Activated CD8-positive, alpha-beta memory T cell treated with anti-CD3 and anti-CD28 coated beads for 36 hours (primary cell): ENCODE data around the gene HIGD2A. TPM values are rescaled to one million over a fixed set of nuclear protein-coding genes. Genes with fewer than 3 reads are reported as not detected.

Experiments used
- CTCF ChIA-PET: fragments of 350-600 bp; sonication (Branson Sonifier 250); formaldehyde crosslinking; loops from one replicate; lab custom pipeline; 2021; ENCODE audit warnings: antibody characterized with exemption; lab: Charles Lee
- POLR2A ChIA-PET: fragments of 350-600 bp; sonication (Branson Sonifier 250); formaldehyde crosslinking; loops from one replicate; lab custom pipeline; 2021; ENCODE audit warnings: antibody characterized with exemption; lab: Charles Lee
- total RNA-seq, 2 experiments: library from RNA; stranded (reverse); gene quantifications; one replicate each; pipeline ENCODE4 v1.2.3, GENCODE V29; 2021

Gene HIGD2A, protein sequence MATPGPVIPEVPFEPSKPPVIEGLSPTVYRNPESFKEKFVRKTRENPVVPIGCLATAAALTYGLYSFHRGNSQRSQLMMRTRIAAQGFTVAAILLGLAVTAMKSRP
- 10 to 100 TPM; 91.5 to 93.6 TPM for total RNA-seq

DNA sequence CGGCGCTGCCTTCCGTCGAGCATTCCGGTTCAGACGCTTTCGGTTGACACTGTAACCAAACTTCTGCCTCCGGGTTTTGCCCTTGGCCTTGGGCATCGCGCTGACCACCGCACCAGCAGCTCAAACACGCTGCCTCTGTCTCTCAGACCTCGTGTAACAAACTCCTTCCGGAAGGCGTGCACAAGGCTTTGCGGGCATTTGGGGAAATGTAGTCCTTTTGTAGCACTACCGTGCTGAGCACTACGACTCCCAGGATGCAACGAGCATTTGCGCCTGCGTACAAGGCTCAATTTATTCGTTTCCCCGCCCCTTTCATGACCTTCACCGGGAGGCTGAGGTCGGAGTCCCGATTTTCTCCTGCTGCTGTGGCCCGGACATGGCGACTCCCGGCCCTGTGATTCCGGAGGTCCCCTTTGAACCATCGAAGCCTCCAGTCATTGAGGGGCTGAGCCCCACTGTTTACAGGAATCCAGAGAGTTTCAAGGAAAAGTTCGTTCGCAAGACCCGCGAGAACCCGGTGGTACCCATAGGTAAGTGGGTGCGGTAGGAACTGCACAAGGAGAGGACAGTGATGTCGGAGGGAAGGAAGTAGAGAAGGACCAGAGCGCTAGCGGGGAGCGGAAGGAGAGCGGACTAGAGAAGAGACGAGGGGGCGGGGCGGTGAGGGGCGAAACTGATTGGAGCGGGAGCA is at the start of gene HIGD2A, which contains the start of gene NOP16:
TSS of gene HIGD2A (plus strand) at position 308 of the 691 bp plus-strand sequence. CDS start at position 377, 69 bp downstream.
TSS of gene NOP16 (minus strand) at position 155 of the 691 bp plus-strand sequence. CDS start at position 96, 59 bp downstream.
- POLR2A ChIA-PET: interaction anchor here (0.5 to 2.4 kb wide), 11 partner anchors 9 to 155 kb away, joined by 3 to 12 read pairs (median 4); partner anchors contain the start of genes KIAA1191 and RNF44
- CTCF ChIA-PET: interaction anchor here (0.8 to 1.3 kb wide), 3 partner anchors 9 to 59 kb away, joined by 3 read pairs; no protein-coding TSS in a partner anchor

DNA sequence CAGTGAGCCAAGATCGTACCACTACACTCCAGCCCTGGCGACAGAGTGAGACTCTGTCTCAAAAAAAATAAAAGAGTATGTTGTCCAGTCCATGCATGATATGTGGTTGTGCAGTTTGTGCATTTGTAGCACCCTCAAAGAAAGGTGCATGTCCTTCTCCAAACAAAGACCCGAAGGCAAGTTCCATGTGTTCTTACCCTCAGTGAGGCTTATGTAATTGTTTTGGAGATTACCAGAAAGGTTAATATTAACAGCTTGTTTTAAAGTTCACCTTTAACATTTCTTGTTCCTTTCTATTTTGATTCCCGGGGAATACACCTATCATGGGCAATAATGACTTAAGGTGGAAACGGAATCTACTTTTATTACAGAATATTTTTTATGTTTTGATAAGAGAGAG is 49.2 kb upstream of the HIGD2A start:
- CTCF ChIA-PET: no interaction called here
- POLR2A ChIA-PET: no interaction called here

DNA sequence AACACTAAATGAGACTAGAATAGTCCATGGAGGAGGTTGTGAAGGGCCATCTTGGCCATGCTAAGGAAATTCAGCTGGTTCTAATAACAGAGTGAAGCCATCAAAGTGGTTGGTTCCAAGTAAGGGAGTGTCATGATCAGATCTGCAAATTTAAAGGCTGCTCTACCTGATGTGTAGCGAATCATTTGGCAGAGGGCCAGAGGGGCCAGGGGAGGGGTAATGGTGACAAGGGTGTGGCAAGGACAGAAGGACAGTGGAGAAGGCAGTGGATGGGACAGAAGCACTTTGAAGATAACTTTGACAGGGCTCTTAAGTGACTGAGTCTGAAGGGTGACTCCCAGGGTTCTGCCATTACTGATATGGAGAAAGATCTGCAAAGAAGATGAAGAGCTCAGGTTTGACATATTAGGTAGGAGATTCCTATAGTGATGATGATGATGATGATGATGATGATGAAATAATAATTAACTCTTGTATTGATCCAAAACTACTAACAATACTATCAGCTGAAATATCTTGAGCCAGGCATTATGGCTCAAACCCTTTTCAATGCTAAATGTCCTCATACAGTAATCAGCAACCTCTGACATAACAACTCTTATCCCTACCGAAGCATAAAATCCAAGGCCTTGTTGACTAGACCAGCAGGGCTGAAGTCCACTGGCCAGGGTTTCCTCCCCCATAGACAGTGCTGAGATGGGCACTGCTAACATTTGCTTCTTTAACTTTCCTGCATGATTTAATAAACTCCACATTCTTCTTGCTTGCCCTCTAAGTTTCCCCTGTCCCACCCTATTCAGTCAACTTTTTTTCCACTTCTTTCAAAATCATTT is 47.0 kb upstream of the HIGD2A start:
- CTCF ChIA-PET: no interaction called here
- POLR2A ChIA-PET: no interaction called here

DNA sequence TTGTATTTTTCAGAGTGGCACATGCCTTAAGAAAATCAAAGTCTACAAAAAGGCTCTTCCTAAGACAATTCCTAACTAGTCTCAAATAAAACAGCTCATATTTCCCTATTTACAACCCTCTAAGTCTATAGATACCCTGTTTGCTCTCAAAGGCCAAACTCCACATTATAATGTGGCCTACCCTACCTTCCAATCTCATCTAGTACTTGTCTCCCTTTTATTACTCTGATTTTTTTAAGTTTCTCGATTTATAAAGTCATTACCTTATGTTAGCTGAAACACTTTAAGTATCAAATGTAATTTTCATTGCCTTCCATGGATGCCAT is 46.4 kb upstream of the HIGD2A start:
- POLR2A ChIA-PET: no interaction called here
- CTCF ChIA-PET: no interaction called here

DNA sequence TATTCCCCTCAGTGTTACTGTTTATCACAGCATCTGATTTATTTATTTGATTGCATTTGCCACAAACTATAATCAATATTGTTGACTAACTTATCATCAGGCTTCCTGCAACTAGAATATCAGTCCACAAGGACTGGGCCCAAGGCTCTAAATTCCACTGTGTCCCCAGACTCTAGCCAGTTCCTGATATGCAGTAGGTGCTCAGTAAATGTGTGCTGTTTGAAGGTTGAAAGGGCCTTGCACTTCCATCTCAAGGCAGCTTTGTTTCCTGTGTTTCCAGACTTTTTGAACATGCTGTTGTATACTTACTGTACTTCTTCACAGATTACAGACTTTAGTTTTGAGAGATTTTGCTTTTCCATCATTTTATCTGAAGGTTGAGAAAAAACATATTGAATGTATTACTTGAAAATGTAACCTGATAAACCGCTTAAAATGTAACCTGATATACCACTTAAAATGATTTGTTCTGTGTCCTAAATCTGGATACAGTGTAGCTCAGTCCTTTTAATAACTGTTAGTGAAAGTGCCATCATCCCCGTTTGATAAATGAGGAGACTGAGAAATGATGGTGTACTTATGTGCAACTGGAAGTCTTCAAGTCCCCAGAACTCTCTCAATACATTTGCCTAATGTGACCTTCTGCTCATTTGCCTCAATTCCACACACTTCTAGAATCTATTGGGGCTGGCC is 45.6 kb upstream of the HIGD2A start:
- POLR2A ChIA-PET: no interaction called here
- CTCF ChIA-PET: no interaction called here

DNA sequence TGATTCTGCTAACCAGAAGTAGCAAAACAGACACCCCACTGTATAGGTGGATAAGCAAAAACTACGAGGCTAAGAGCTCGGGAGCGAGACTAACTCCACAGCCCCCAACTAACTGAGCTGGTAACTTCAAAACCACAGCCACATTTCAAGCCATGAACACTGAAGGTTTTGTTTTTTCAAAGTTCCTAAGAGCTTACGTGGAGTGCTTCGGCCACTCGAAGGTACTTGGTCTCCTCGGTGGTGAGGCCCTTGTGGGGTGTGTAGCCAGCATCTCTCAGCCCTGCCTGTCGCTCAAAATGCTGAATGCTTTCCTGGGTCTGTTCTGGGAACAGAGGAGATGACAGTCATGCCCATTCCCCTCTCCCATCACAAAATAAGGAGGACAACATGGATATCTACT is 38.1 kb upstream of the HIGD2A start:
- ChIA-PET CTCF (no interaction called here), POLR2A (no interaction called here)

DNA sequence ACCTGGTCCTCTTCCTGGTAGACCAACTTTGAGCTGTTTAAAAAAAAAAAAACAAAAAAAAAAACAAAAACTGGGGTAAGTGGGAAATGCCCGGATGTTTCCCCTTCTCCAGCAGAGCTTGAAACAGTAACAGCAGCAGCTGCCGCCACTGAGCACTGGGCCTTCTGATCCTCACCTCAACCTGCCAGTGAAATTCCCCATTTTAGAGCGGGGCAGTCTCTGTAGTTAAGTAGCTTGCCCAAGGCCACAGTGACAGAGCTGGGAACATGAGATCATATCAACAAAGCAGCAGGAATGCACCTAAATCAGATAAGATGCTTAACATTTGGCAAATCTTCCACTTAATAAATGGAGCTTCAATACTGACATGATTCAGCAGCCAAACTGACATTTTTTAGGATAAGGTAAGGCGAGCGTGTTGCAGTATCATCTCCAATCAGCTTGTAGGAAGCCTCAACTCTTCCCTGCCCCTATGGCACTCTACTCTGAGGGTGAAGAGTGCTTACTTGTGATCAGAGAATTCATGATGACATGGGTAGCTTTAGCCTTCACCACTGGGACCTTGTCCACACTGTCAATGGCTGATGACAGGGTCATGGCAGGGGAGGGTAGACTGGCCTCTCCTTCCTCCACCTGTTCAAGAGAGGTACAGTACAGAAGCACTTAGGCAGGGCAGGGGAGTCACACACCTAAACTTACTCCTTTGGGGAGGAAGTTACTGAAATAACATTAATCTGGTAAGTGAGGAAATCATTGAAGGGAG is 36.3 kb upstream of the HIGD2A start:
- CTCF ChIA-PET: no interaction called here

DNA sequence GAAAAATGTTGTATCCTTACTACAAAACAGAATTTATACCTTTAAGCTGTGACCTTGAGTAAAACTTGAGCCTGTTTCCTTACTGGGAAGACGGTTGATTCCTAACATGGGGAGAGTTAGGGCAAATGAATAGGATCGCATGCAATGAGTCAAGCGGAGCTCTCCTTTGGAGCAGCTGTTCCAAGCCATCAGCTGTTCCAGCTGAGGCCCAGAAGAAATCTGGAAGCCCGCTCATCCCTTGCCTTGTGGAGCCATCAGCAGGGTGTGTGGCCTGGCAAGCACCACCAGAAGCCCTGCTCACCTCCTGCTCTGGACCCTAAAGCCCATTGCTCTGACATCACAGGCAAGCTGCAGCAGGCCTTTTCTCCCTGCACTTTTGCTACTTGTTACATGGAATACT is 35.0 kb upstream of the HIGD2A start:
- CTCF ChIA-PET: no interaction called here
- POLR2A ChIA-PET: no interaction called here

More for the DNA sequence above, 36.3 kb upstream of the HIGD2A start:
- POLR2A ChIA-PET: no interaction called here

DNA sequence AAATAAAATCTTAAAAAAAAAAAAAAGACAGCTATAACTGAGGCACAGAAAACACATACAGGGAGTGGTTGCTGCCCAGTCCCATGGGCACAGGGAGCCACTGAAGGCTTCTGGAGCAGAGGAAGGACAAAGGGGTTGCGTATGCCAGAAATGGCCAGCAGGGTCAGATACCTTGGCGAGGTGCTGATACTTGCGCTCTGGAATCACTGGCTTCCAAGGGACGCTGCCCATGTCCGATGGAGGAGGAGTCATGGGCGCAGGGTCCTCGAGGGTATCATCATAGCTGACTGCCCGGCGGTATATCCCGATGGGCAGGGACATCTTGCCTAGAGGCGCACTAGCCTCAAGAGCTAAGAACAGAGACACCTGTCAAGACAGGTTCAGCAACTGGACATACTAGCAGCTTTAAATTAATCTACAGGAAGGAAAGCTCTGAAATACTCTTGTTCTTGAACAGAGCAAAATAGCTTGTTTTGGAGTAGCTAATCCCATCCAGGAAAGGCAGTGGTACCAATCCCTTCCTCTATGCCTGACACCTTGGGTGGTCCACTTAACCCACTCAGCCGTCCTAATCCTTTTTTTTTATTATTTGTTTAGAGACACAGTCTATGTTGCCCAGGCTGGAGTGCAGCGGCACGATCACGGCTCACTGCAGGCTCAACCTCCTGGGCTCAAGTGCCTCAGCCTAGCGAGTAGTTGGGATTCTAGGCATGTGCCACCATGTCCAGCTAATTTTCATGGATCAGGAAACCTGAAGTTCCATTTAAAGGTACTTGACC is 33.0 kb upstream of the HIGD2A start:
- CTCF ChIA-PET: no interaction called here
- POLR2A ChIA-PET: no interaction called here

DNA sequence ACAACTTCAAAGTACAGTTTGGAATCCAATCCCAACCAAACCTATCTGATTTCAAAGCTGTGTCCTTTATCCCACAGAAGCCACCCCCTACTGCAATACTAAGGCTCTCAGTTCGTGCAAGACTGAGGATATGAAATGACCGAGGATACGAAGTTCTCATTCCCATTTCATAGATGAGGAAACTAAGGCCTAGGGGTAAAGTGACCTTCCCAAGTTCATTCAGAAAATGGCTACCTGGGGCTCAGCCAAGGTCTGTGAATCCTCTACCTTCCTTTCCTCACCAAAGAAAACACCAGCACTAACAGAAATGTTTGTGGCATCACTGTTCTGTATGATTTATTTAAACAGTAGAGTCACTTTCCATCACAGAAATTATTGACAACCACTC is 32.4 kb upstream of the HIGD2A start:
- POLR2A ChIA-PET: no interaction called here
- CTCF ChIA-PET: no interaction called here

DNA sequence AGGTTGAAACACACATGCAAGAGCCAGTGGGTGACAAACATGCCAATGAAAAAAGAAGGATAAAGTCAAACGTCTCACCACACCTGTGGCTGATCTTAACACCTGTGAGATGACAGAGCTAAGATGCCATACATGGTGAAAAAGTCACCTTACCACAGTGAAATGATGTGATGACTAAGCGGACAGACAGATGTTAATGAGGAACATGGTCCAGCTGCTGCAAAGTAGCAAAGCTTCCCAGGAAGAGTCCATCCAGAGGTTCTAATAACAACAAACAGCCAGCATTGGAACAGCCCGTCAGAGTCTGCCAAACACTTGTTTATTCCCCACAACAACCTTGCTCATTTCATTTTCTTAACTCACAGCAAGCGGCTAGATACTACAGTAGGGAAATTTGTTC is 28.9 kb upstream of the HIGD2A start:
- ChIA-PET CTCF (no interaction called here), POLR2A (interaction anchor here (0.6 to 3.7 kb wide), 3 partner anchors 29 to 615 kb away, joined by 4 to 12 read pairs (median 4); partner anchors contain the start of genes HIGD2A and NOP16)

DNA sequence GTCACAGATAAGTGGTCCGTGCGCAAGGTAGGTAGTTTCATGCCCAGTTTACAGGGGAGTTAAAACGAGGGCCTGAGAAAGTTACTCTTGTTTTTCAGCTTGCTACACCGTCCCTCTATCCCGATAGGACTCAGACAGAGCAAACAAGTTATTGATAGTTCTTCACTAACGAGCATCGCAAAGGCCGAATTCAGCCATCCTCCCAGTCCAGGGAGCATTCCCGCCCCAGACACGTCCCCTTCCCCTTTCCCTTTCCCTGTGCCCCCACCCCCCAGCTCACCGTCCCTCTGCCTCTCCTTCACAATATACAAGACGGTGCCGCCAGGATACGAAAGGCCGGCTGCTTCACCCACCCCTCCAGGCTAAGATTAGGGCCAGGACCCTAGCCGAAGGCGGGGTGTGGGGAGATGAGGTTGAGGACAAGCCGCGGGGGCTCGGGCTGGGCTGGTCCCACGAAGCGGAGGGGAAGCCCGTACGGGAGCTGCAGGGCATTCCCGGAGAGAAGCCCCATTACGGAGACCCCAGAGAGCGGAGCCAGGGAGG is 27.6 kb upstream of the HIGD2A start:
- CTCF ChIA-PET: interaction anchor here (1.2 kb wide), 1 partner anchor 11 kb away, joined by 3 read pairs; no protein-coding TSS in a partner anchor
- POLR2A ChIA-PET: interaction anchor here (0.6 to 3.7 kb wide), 3 partner anchors 25 to 108 kb away, joined by 3 to 12 read pairs (median 5); partner anchors contain the start of genes HIGD2A and NOP16

DNA sequence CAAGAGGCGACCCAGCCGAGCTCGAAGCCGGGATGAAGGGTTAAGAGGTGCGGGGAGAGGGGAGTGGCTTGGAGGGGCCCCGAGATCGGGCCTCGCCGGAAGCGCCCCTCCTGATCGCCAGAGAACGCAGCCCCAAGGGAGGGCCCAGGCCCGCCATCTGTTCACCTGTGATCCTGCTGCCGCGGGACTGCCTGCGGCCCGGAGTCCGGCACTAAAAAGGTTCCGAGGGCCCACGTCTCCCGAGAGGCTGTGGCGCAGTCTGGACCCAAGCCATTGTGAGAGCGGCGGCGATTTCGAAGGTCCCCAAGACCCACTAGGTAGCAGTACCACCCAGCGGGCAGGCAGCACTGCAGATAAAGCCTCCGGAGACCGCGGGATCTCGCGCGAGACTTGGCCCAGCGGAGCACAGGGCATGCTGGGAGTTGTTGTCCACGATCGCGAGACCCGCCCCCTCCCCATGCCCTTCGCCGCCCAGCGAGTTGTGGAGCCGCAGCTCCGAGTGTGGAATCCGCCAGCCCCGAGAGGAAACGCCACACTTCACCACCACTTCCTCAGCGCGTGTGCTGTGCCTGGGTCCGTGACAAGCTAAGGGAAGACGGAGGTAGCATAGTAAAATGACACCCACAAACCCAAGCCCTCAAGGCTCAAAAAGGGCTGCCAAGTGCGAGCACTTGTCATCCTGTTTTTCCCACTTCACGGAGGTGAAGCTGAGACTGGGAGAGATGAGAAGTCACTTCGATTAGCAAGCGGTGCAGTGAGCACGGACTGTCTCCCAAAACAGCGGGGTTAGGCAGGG is 26.9 kb upstream of the HIGD2A start, which contains the start of gene KIAA1191:
TSS of gene KIAA1191 (minus strand) at position 328 of the 796 bp plus-strand sequence. CDS start 2,256 bp downstream, outside the sequence.
- POLR2A ChIA-PET: interaction anchor here (0.6 to 3.7 kb wide), 4 partner anchors 24 to 107 kb away, joined by 3 to 12 read pairs (median 4); partner anchors contain the start of genes FAF2, HIGD2A and NOP16
- CTCF ChIA-PET: interaction anchor here (1.0 to 1.2 kb wide), 2 partner anchors 10 to 86 kb away, joined by 3 read pairs; no protein-coding TSS in a partner anchor

DNA sequence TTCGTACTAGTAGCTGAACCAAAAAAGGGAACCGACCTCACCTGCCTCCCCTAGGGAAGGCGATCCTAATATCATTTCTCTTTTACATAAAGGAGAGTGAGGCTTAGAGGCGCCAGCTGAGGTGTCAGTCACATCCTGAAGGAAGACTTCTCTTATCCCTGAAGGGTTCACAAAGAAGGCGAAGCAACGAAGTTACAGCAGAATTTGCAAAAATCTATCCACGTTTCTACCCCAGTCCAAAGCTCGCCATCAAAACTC is 26.4 kb upstream of the HIGD2A start:
- ChIA-PET CTCF (interaction anchor here (1.0 kb wide), 2 partner anchors 86 to 299 kb away, joined by 3 read pairs; no protein-coding TSS in a partner anchor), POLR2A (interaction anchor here (1.0 to 3.7 kb wide), 2 partner anchors 26 to 86 kb away, joined by 4 to 12 read pairs; partner anchors contain the start of genes FAF2, HIGD2A and NOP16)

DNA sequence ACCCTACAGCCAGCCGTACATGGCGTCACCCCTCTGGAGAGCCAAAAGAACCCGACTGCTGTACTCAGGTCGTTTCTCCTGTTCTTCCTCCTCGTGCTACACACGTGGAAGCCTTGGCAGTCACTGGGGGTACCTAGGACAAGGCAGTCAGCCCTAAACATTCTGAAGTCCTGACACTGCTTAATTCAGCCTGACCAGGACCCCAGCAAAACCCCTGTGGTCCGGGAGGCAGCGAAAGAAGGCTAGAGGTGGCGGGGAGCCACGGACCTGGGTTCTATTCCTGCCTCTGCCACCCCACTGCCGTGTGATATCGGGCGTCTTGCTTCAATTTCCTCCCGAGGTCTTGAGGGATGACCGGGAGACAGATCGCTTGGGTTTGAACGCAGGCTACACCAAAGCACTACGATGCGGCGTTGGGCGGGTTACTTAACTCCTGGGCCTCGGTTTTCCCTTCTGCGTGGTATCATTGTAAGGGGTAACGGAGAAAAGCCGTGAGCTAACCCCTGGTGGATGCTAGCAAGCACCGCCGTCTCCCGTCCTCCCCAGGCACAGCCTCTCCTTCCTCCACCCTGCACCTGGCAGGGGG is 23.7 kb upstream of the HIGD2A start:
- ChIA-PET POLR2A (no interaction called here), CTCF (no interaction called here)
